Stimulated activated CD8-positive, alpha-beta memory T cell treated with anti-CD3 and anti-CD28 coated beads, Interleukin-4, amount 100 ng/mL, for 4 hours (primary cell): ENCODE results near the gene RBMS3.
A peak's percentile ranks its signal among the peaks of the same experiment; 100 is the strongest.
"Not testable (repeated sequence)": the region's sequence is repeated elsewhere in the genome, so short reads cannot be mapped to it uniquely, and the experiment has no call there.

ENCODE experiments used
- DNase-seq, 2 donors: peaks; one replicate each; pipeline ENCODE4 v3.0.0-alpha.2; 2020; ENCODE audit warnings: low read depth in 2 of 2, low spot score in 1 of 2

Gene RBMS3

GRCh38 chr3:30003741-30004140, 722.9 kb downstream of the RBMS3 start:
- no peak for DNase-seq

- no peak for DNase-seq
Measured at GRCh38 chr3:30004481-30004880, 723.6 kb downstream of the RBMS3 start.

GRCh38 chr3:30006111-30006510, 725.2 kb downstream of the RBMS3 start:
- no peak for DNase-seq

- DNase-seq, result no peak
Measured at GRCh38 chr3:30007668-30008067, 726.8 kb downstream of the RBMS3 start.

DNA sequence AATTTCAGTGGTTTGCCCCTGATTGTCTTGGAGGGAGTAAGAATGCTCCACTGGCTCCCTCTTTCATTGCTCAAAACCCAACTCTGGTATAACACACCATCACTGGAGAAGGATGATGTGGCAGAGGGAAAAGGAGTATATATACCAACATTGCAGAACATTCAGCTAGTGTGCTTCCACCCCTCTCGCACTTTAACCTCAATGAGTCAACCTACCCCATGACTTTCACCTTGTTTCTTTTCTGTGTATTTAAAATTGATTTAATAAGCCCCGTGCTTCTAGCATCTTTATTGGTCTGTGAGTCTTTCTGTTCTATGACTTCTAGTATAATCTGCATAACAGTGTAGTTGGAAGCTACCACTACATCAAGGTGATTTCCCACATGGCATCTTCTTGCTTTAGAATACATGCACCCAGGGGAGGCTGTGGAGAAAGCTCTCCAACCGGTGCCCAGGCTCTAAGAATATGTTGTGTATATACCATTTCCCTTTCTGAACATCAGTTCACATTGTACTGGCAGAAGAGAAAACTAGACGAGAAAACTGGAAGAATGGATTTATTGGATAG, 730.4 kb downstream of the RBMS3 start:
- DNase-seq, result no peak

GRCh38 chr3:30012941-30013543, 732.2 kb downstream of the RBMS3 start:
- DNase-seq, result peak in 1 of 2 donors; percentile 15

- DNase-seq, result no peak
Measured at GRCh38 chr3:30017901-30018300, 737.0 kb downstream of the RBMS3 start.

DNA sequence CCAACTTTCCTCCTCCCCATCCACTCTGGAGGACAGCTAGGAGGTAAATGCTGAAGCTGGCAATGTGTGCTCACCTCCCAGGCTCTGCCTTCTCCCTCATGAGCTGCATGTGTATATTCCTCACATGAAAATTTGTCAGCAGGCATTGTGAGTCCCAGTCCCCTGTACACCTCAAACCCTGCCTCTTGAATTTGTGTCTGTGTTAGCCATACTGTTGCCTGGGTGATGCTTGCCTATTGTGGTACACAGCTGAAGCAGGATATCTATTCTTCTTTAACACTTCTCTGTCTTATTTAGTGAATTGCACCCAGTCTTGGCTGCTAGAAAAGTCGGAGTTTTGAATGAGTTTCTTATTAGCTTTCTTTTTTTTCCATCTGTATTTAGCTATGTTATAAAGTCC, 739.5 kb downstream of the RBMS3 start:
- DNase-seq, result no peak

GRCh38 chr3:30024466-30024865, 743.6 kb downstream of the RBMS3 start:
- DNase-seq, result no peak

GRCh38 chr3:30026851-30027250, 746.0 kb downstream of the RBMS3 start:
- no peak for DNase-seq

DNA sequence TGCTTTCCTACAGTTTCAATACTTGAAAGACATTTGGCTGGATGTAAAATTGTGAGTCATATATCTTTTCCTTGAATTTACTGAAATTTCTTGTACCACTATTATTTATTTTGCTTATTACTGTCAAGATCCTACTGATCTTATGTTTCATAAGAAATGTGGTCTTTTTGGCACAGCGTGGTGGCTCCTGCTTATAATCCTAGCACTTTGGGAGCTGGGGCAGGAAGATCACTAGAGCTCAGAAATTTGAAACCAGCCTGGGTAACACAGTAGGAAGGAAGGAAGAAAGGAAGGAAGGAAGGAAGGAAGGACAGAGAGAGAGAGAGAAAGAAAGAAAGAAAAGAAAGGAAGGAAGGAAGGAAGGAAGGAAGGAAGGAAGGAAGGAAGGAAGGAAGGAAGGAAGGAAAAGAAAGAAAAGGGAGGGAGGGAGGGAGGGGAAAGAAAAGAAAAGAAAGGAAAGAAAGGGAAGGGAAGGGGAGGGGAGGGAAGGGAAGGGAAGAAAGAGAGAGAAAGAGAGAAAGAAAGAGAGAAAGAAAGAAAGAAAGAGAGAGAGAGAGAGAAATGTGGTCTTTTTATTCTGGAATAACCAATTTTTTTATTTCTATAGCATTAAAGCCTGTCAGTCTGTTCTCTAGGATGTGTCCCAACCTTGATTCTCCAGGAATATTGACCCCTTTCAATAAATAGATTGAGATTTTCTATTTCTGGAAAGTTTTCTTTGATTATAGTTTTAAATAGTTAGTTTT, 753.5 kb downstream of the RBMS3 start:
- no peak for DNase-seq

DNA sequence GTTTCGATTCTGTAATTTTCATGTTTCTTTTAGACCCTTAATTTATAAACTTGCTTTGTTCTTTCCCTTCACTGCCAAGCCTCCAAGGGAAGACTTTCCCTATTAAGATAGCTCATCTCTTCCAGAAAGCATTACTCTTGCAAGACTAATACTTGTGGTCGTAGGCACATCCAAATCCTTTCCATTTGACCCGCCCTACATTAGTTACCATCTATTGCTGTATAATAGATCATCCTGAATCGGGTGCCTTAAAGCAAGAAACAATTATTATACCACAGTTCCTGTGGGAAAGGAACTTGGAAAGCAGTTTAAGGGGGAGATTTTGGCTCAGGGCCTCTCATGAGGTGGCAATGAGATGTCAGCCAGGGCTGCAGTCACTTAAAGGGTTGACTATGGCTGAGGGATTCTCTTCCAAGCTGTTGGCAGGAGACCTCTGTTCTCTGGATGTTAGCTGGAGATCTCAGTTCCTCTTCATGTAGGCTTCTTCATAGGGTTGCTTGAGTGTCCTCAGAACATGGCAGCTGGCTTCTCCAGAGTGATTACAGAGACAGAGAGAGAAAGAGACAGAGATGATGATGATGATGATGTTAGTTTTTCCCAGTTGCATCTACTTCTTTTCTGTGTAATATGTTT, 755.2 kb downstream of the RBMS3 start:
- no peak for DNase-seq

DNA sequence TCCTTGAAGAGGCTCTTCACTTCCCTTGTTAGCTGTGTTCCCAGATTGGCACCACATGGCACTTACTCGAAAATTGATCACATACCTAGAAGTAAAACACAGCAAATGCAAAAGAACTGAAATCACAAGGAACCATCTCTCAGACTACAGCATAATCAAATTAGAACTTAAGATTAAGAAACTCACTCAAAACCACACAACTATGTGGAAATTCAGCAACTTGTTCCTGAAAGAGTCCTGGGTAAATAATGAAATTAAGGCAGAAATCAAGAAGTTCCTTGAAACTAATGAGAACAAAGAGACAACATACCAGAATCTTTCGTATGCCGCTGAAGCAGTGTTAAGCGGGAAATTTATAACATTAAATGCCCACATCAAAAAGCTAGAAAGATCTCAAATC, 759.3 kb downstream of the RBMS3 start:
- DNase-seq, result no peak

DNA sequence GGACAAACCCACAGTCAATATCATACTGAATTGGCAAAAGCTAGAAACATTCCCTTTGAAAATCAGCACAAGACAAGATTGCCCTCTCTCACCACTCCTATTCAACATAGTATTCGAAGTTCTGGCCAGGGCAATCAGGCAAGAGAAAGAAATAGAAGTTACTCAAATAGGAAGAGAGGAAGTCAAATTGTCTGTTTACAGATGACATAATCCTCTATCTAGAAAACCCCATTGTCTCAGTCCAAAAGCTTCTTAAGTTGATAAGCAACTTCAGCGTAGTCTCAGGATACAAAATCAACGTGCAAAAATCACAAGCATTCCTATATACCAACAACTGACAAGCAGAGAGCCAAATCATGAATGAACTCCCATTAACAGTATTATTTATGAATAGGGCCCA, 760.6 kb downstream of the RBMS3 start:
- DNase-seq, result not testable (repeated sequence)

GRCh38 chr3:30042274-30042859, 761.5 kb downstream of the RBMS3 start:
- DNase-seq, result peak; percentile 13 to 25

GRCh38 chr3:30042916-30043555, 762.2 kb downstream of the RBMS3 start:
- DNase-seq, result no peak

- DNase-seq, result no peak
Measured at GRCh38 chr3:30044515-30044914, 763.6 kb downstream of the RBMS3 start.

- no peak for DNase-seq
Measured at GRCh38 chr3:30048431-30048830, 767.6 kb downstream of the RBMS3 start.

- not testable (repeated sequence) for DNase-seq
Measured at GRCh38 chr3:30050116-30050515, 769.2 kb downstream of the RBMS3 start.

- no peak for DNase-seq
Measured at GRCh38 chr3:30059240-30059639, 778.4 kb downstream of the RBMS3 start.
